Heart right ventricle (tissue), 16 donors: Measurements from ENCODE around the gene SLCO1A2. TPM values are rescaled to one million over a fixed set of nuclear protein-coding genes. Genes with fewer than 3 reads are reported as not detected.

Experiments used
- ATAC-seq, 8 donors: fragments of 200-7000 bp; cut with Tn5 transposase; one replicate each; pipeline ENCODE4 v1.9.1; 2020; ENCODE audit warnings: mild to moderate bottlenecking in 8 of 8, moderate library complexity in 8 of 8, moderate number of reproducible peaks in 1 of 8
- DNase-seq, 2 donors: peaks; one replicate each; pipeline ENCODE4 v3.0.0-alpha.2; 2020
- H3K27ac ChIP-seq, 10 donors: fragments of 200-600 bp; sonication (generic) in 2 of 10; one replicate each; pipeline versions ENCODE4 v1.5.0 to v1.8.0; 2020 to 2022; ENCODE audit warnings: mild to moderate bottlenecking in 3 of 10
- H3K27me3 ChIP-seq, 7 donors: fragments of 200-600 bp; one replicate each; pipeline ENCODE4 v1.8.0; 2021 to 2022; ENCODE audit warnings: mild to moderate bottlenecking in 2 of 7
- H3K36me3 ChIP-seq, 9 donors: fragments of 200-600 bp; sonication (generic) in 1 of 9; one replicate each; pipeline versions ENCODE4 v1.5.0 to v1.8.0; 2020 to 2022; ENCODE audit warnings: mild to moderate bottlenecking in 2 of 9
- H3K4me1 ChIP-seq, 9 donors: fragments of 200-600 bp; sonication (generic) in 1 of 9; one replicate each; pipeline versions ENCODE4 v1.5.0 to v1.8.0; 2020 to 2022; ENCODE audit warnings: mild to moderate bottlenecking in 4 of 9
- H3K4me3 ChIP-seq, 10 donors: fragments of 200-600 bp; sonication (generic) in 2 of 10; one replicate each; pipeline versions ENCODE4 v1.5.0 to v1.8.0; 2020 to 2022; ENCODE audit warnings: mild to moderate bottlenecking in 7 of 10, moderate library complexity in 2 of 10
- H3K9me3 ChIP-seq, 11 donors: fragments of 200-600 bp in 10 of 11; sonication (generic) in 2 of 11; one replicate each; pipeline versions ENCODE4 v1.5.0 to v1.8.0; 2013 to 2022; ENCODE audit warnings: mild to moderate bottlenecking in 2 of 11, control low read depth in 1 of 11, moderate library complexity in 1 of 11
- WGBS, 2 donors: extraction: QIAGEN DNeasy Blood & Tissue Kit; methylation state at CpG; one replicate each; pipeline ENCODE4 v1.1.7; 2013; ENCODE audit warnings: inconsistent platforms in 1 of 2; 5-methylcytosine and 5-hydroxymethylcytosine counted together
- intact Hi-C, 10 donors: fragments of 100-400 bp; cut with DNase I; formaldehyde crosslinking; loops; one replicate each; pipeline versions ENCODE4 v1.11.1 to v1.14.2; 2022
- polyA plus RNA-seq, 2 donors: library from polyadenylated mRNA; stranded (reverse); fragments of 200-250 nt; gene quantifications; one replicate each; pipeline ENCODE4 v1.2.3, GENCODE V29; 2013
- total RNA-seq, 10 donors: library from RNA; stranded (reverse); fragmentation: NEBNext Ultra II Directional in 3 of 10; extraction: Animal tissue kit (Norgen Biotek cat#: 25700) in 3 of 10; gene quantifications; one replicate each; pipeline versions ENCODE4 v1.2.1 to v1.2.4, GENCODE V29; 2021 to 2023
- TF ChIP-seq, protein P1 (sequence below), 9 donors: fragments of 200-600 bp; sonication (generic) in 2 of 9; IDR thresholded peaks; one replicate each; pipeline versions ENCODE4 v1.5.0 to v1.8.0; 2021 to 2022; ENCODE audit warnings: antibody characterized with exemption in 9 of 9, mild to moderate bottlenecking in 5 of 9, moderate library complexity in 1 of 9
- donor health status: Arrhythmogenic right ventricular cardiomyopathy.
- donor health status: ischemic (EF 13 %, LVEDD 7.1; RV severe dilation, severe dysfunction).
- donor health status: healthy with polysubstance abuse.
- donor health status: DM: no; HTN: yes; CAD: no.
- donor health status: DM: no; HTN: no; CAD: no.
- donor health status: ischemic (EF 25% LVEDD 6.9; RV normal size, moderate dysfunction).
- donor health status: ischemic (EF 25% LVEDD 5.7; RV mildly dilated, moderate dysfunction).
- donor health status: healthy.
- donor health status: DM: yes; HTN: yes; CAD: no.
- donor health status: Ischemic cardiomyopathy.
- donor health status: ischemic (EF 35%, LVEDD 5.7; RV mildly dilated, moderate dysfunction).
- donor health status: nonischemic (EF 11% LVEDD 7.7; RV severe dilation, severe dysfunction).
- donor health status: DM: yes; HTN: yes; CAD: no.
- donor health status: PGD.
- donor health status: ischemic (EF 29% LVEDD 5.4; RV normal size, mild dysfunction).
- donor health status: nonischemic (EF 23%, LVEDD 6.1; RV moderate dilation, normal function).

Gene SLCO1A2
- total and polyA plus RNA-seq, 12 donors = not detected

DNA sequence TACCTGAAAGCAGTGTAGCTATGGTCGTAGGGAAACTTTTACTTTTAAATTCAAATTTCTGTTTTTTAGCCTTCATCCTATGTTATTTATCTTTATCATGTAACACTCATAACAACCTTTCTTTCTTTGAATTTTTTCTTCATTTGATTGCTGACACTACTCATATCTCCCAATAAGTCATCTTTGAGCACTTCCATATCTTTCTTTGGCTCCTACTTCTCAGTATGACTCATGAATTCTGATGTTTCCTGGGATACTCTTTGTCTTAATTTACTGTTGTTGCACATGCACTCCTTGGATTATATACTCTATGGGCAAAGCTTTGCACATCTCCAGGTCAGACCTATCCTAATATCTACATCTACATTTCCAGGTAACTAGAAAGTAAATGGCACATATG, 19.9 kb upstream of the SLCO1A2 start:
- Histone ChIP-seq H3K9me3 (no peaks in the 10 kb centered on the region), H3K36me3 (no peaks in the 10 kb centered on the region), H3K27ac (no peak overlapping the region), H3K4me3 (no peak overlapping the region), H3K4me1 (no peaks in the 10 kb centered on the region), H3K27me3 (no peaks in the 10 kb centered on the region)
- DNase-seq (no peak), ATAC-seq (no peak)
- WGBS, 2 donors = 77 to 80% methylated on average over 1 of the region's 1 CpG
- TF ChIP-seq, protein P1, sequence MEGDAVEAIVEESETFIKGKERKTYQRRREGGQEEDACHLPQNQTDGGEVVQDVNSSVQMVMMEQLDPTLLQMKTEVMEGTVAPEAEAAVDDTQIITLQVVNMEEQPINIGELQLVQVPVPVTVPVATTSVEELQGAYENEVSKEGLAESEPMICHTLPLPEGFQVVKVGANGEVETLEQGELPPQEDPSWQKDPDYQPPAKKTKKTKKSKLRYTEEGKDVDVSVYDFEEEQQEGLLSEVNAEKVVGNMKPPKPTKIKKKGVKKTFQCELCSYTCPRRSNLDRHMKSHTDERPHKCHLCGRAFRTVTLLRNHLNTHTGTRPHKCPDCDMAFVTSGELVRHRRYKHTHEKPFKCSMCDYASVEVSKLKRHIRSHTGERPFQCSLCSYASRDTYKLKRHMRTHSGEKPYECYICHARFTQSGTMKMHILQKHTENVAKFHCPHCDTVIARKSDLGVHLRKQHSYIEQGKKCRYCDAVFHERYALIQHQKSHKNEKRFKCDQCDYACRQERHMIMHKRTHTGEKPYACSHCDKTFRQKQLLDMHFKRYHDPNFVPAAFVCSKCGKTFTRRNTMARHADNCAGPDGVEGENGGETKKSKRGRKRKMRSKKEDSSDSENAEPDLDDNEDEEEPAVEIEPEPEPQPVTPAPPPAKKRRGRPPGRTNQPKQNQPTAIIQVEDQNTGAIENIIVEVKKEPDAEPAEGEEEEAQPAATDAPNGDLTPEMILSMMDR (IDR thresholded peaks at IDR 0.05) = no peak
- intact Hi-C loops = no loop called here

DNA sequence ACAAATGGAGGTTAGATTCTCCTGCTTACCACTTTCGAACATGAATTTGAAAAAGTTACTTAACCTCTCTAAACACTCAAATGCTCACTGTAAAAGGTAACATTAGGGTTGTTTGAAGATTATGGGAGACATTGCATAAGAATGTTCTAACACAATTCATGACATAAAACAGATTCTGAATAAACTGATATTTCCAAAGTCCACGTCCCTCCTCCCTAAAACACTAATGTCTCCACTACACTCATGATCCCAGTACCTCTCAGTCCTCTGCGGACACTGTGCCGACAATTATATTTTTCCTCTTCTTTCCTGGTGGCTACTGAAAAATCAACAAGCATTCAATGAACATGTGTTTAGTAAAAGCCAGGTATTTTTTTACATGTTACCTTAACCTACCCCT, 19.2 kb upstream of the SLCO1A2 start:
- Histone ChIP-seq H3K4me1 (no peaks in the 10 kb centered on the region), H3K27me3 (no peaks in the 10 kb centered on the region), H3K4me3 (no peak overlapping the region), H3K9me3 (no peaks in the 10 kb centered on the region), H3K27ac (no peak overlapping the region), H3K36me3 (no peaks in the 10 kb centered on the region)
- intact Hi-C loops = no loop called here
- 79 to 83% methylated on average over 4 of the region's 4 CpGs for WGBS, 2 donors
- TF ChIP-seq, protein P1 (IDR thresholded peaks at IDR 0.05) = no peak
- ATAC-seq = no peak
- no peak for DNase-seq

DNA sequence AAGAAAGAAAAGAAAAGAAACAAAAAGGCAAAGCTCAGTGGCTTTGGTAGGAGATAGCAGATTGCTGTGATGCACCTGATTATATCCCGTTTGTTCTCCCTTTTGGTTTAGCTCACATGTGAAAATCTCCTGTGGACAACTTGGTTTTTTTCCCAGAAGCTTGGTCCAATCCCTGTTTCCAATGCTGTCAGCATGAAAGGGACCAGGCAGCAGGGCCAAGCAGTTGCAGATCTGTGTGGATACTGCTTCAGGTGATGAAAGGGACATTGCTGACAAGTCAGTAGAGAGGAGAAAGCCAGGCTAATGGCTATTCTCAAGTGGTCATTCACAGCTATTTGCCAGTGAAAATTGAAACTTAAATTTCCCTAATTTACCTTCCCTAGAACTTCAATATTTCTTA, 18.8 kb upstream of the SLCO1A2 start:
- TF ChIP-seq, protein P1 (IDR thresholded peaks at IDR 0.05) = no peak
- no peak for DNase-seq
- H3K27me3 ChIP-seq = no peaks in the 10 kb centered on the region
- H3K36me3 ChIP-seq = no peaks in the 10 kb centered on the region
- no peak overlapping the region for H3K27ac ChIP-seq
- H3K4me1 ChIP-seq = no peaks in the 10 kb centered on the region
- no peaks in the 10 kb centered on the region for H3K9me3 ChIP-seq
- 10 to 14% methylated on average over 1 of the region's 1 CpG for WGBS, 2 donors
- no peak for ATAC-seq
- no peak overlapping the region for H3K4me3 ChIP-seq
- intact Hi-C loops = no loop called here

DNA sequence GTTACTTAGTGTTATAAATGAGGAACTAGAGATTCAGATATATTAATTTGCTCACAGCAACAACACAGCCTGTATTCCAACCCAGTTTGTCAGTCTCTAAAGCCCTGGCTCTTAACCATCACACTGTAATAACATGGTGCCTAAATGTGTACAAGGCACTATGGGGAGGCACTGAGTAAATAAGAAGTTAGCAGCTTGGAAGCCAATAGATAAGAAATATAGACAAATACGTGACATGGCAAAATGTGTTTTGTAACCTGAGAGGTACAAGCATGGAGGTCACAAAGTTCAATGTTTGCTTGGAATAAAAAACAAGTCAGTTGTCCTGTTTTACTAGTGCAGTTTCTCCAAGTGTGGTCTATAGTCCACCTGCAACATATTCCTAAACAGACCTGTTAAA, 16.3 kb upstream of the SLCO1A2 start:
- no peaks in the 10 kb centered on the region for H3K27me3 ChIP-seq
- no peaks in the 10 kb centered on the region for H3K9me3 ChIP-seq
- H3K4me3 ChIP-seq = no peak overlapping the region
- H3K27ac ChIP-seq = no peak overlapping the region
- ATAC-seq = no peak
- DNase-seq = no peak
- H3K36me3 ChIP-seq = no peaks in the 10 kb centered on the region
- intact Hi-C loops = no loop called here
- H3K4me1 ChIP-seq = no peaks in the 10 kb centered on the region
- TF ChIP-seq, protein P1 (IDR thresholded peaks at IDR 0.05) = no peak
- WGBS, 2 donors = 52 to 57% methylated on average over 1 of the region's 1 CpG
